A673 (cell line): ENCODE results near the gene RRP7A.

Source experiments
- CTCF ChIP-seq: fragments of 300-800, 200-600 bp; sonication (generic); conservative IDR thresholded peaks from 2 replicates; pipeline ENCODE4 v1.5.1; 2017; ENCODE audit warnings: low read depth, mild to moderate bottlenecking, antibody characterized with exemption, low read length, moderate library complexity, mixed read lengths
- EZH2 ChIP-seq: fragments of 200-600 bp; sonication (generic); IDR thresholded peaks from 2 replicates; pipeline ENCODE4 v1.6.1; 2017; ENCODE audit warnings: borderline replicate concordance, low read depth, mild to moderate bottlenecking, mixed read lengths, antibody characterized with exemption, low read length; ENCODE audit not compliant: poor library complexity, severe bottlenecking

GRCh38 chr22:42490243-42490832, 29.3 kb downstream of the RRP7A start:
- TF ChIP-seq CTCF = no peak
- TF ChIP-seq EZH2 = no peak
